Measurements from ENCODE around the gene CLEC3B.

DNA sequence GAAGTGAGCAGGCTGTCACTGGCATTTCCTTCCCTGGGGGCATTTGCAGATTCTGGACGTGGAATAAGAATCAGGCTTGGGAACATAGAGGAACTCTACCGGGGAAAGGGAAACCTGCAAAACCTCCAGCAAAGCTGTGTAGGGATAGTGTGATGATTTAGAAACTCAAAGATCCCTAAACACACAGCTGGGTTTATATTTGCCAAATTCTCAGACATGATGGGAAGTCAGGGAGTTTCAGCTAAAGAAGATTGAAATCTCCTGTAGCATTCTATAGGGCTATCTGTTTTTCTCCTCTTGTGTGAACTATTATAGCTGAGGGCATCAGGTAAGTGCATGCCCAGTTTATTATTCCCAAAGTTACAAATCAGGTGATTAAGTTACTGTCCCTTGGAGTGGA, 9.2 kb upstream of the CLEC3B start:
- TF ChIP-seq, protein P1, sequence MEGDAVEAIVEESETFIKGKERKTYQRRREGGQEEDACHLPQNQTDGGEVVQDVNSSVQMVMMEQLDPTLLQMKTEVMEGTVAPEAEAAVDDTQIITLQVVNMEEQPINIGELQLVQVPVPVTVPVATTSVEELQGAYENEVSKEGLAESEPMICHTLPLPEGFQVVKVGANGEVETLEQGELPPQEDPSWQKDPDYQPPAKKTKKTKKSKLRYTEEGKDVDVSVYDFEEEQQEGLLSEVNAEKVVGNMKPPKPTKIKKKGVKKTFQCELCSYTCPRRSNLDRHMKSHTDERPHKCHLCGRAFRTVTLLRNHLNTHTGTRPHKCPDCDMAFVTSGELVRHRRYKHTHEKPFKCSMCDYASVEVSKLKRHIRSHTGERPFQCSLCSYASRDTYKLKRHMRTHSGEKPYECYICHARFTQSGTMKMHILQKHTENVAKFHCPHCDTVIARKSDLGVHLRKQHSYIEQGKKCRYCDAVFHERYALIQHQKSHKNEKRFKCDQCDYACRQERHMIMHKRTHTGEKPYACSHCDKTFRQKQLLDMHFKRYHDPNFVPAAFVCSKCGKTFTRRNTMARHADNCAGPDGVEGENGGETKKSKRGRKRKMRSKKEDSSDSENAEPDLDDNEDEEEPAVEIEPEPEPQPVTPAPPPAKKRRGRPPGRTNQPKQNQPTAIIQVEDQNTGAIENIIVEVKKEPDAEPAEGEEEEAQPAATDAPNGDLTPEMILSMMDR (IDR thresholded peaks at IDR 0.05) = no peak
- TF ChIP-seq POLR2A (IDR thresholded peaks at IDR 0.05) = no peak
